Smooth muscle cell of the brain vasculature (primary cell): Measurements from ENCODE around the gene ELL.

ENCODE experiments used
- DNase-seq: peaks from one replicate; pipeline ENCODE4 v3.0.0-alpha.2; 2012; ENCODE audit warnings: low read depth, low spot score

Gene ELL

DNA sequence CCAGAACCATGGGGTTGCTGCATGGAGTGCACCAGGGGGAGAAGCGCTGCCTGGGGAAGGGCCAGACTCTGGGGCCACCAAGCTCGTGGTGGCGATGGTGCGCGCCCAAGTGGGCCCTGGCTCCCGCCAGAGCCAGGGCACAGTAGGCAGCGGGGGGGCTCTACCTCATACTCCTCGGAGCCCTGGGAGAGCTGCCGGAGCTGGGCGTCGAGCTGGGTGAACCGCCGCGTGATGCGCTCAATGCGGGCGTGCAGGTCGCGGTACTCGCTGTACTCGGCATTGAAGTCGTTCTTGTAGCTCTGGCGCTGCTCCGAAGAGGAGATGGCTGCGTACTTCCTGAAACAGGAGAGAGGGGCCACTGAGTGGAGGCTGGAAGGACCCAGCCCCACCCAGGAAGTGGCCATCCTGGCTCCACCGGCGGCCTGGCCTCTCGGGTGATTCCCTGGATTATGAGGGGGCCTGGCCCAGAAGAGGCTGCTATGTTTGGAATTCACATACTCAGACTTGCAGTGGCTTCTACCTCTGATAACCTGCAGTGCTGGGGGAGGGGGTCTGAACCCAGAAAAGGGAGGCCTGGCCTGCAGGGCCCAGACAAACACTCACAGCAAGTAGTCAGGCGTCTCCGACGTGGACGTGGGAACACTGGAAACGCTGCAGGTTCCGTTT lies 75.6 kb downstream of the ELL start:
- DNase-seq: no peak

DNA sequence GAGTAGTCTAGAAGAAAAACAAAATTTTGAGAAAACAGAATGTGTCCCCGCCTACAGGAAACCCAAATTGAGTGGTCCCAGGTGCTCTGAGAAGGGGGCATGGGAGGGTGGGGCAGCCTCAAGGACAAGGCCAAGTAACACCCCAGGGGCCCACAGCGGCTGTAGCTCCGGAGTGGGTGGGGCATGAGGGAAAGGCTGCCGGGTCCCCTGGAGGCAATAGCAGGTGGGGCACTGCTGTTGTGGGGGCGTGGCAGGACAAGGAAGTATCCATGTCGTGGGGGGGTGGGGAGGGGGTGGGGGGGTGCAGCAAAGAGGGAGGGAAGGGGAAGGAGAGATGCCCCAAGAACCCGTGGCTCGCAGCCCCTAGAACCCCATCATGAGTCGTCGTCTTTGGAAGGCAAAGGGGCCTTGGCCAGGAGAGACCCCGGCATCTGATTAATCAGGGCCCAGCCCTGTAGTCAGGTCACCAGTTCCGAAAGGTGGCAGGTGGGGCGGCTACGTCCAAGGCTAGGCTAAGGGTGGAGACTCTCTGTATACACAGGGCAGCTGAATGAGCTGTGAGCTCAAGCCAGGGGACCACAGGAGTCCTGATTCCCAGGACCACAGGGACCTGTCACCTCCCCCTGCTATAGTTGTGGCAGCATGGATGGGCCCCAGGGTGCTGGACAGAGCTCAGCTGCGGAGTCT lies 76.5 kb downstream of the ELL start:
- DNase-seq: no peak

DNA sequence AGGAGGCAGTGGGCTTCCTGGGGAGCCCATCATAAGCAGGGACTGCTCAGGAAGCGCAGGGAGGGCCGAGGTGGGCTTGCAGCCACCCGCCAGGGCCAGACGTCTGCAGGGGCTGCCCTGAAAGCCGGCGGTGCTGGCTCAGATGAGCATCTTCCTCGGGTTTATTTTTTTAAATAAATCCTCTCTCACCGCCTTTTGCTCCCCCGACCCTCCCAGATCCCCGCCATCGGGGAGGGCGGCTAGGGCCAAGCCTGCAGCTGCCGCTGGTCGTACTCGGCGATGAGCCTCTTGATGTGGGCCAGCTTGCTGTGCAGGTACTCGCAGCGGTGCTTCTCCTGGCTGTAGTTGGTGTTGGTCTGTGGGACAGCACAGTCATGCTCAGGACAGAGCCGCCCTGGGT lies 77.4 kb downstream of the ELL start:
- no peak for DNase-seq

DNA sequence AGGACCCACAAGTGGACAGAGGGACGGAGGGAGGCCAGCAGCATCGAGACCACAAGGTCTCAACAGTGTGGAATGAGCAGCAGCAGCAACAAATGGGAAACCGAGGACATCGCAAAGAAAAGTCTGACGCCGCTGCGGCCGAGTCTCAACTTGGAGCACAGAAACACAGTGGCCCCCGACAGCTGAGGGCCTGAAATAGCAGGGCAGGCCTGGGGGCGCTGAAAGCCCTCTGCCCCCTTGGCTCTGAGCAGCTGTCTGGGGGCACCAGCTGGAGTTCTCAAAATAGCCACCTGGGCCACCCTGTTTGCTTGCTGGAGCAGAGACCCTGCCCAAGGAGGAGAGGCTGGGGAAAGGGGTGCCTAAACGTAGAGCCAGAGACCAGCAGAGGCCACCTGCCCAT lies 78.0 kb downstream of the ELL start:
- DNase-seq: no peak

DNA sequence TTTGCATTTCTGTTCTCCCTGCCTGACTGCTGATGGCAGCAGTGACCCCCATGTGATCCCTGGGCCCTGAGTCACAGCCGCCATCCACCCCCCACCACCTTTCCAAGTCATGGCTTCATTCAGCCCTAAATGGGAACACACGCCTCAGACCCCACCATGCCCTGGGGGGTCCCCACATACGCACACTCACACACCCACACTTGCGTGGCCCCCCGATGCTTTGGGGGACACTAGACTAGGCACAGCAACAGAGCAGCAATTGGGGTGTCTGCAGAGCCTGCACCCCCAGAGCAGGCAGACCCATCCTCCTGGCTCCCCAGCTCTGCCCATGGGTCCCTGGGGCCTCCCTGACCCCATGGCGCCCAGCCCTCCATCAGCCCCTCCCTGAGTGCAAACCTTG lies 78.5 kb downstream of the ELL start:
- DNase-seq: no peak

DNA sequence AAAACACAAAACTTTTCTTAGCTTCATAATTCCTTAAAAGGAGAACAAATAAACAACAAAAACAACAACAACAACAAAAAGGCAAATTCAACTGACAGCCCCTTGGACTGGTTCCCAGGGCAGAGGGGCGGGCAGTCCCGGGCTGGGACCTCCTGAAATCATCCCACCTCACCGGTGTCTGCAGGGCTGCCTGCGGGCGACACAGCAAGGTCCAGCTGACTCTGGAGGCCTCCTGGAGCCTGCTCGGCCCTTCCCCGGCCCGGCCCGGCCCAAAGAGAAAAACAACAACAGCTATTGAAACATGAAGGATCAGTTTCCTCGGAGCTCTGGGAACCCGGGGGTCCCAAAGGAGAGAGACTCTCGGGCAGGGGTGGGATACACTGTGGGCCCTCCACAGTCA lies 78.9 kb downstream of the ELL start:
- no peak for DNase-seq

DNA sequence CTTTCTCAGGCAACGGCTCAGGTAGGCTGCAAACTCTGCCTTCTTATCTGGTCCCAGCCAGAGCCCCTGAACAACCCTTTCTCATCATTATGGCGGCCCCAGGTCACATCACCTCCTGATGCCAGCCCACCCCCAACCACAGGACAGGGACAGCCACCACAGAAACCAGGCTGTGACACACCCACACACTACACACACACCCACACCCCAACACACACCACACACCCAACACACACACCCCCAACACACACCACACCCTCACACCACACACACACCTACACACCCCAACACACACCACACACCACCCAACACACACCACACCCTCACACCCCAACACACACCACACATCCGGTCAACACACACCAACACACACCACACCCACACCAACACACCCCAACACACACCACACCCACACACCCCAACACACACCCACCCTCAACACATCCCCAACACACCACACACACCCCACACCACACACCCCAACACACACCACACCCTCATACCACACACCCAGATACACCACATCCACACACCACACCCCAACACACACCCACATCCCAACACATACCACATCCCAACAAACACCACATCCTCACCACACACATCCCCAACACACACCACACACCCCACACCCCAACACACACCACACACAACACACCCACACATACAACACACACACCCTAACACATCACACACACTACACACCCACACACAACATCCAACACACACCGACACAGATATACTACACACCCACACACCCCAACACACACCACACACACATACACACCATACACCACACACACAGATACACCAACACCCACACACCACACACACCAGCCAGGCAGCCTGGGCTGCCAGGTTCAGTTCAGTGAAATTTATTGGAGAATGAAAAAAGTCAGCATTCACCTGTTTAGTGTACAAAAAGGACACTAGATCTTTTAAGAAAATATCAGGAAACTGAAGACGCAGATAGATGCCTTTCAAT lies 79.8 kb downstream of the ELL start:
- no peak for DNase-seq

DNA sequence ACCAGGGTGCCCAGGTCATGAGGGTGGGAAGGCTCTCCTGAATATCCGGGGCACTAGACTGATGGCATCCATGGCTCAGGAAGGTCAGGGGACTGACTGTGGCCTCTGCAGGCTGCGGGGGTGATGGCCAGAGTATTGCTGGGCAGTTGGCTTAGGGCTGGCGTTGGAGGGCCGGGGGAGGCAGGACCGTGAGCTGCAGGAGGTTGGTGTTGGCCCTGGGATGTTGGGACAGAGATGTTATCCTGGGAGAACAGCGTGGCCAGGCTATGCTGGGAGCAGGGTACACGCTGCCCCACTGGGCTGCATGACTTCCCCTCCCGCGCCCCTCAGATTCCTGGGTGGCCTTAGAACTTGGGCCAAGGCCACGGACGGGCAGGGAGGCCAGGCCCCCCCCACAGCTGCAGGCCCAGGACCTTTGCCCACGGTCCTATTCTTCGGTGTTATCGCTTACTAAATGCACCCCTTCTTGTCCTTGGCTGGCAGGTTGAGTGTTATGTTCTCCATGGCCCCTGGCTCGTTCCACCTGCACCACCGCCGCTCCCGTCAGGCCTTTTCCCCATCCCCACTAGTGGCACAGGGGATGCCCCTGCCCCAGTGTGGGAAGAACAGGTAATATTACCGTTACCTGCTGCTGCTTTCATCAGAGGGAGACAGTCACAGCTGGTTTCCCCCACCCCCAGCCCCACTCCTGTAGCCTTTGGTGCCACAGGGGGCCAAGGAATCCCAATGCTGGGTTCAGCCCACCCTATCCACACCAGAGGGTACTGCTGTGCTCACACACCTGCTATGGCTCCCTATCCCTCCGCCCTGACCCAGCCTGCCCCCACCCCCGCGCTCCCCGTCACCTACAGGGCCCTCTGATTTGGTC lies 80.7 kb downstream of the ELL start:
- no peak for DNase-seq

DNA sequence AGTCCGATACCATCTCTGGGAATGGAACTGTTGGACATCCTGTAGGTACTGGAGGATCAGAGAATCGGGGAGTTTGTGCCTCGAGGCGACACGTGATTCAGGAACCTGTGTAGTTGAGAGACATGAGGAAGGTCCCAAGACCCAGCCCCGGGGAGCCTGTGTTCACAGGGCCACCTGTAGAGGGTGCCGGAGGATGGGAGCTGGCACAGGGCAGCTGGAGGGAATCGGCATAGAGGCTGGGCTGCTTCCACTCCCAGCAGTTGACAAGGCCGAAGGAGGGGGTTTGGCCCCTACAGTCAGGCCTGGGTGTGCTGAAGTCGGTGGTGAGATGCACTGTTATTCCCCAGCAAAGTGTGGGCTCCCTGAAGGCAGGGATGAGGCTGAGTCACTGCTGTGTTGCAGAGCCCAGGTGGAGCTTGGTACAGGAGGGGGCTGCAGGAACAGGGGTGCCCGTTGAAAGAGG lies 81.4 kb downstream of the ELL start:
- DNase-seq: no peak

DNA sequence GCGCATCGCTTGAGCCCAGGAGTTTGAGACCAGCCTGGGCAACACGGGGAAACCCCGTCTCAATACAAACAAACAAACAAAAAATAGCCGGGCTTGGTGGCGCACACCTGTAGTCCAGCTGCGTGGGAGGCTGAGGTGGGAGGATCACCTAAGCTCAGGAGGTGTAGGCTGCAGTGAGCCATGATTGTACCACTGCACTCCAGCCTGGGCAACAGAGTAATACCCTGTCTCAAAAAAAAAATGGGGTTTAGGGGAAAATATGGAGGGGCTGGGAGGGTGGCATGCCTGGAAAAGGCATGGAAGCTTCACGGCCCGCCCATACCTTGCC lies 82.0 kb downstream of the ELL start:
- DNase-seq: no peak

DNA sequence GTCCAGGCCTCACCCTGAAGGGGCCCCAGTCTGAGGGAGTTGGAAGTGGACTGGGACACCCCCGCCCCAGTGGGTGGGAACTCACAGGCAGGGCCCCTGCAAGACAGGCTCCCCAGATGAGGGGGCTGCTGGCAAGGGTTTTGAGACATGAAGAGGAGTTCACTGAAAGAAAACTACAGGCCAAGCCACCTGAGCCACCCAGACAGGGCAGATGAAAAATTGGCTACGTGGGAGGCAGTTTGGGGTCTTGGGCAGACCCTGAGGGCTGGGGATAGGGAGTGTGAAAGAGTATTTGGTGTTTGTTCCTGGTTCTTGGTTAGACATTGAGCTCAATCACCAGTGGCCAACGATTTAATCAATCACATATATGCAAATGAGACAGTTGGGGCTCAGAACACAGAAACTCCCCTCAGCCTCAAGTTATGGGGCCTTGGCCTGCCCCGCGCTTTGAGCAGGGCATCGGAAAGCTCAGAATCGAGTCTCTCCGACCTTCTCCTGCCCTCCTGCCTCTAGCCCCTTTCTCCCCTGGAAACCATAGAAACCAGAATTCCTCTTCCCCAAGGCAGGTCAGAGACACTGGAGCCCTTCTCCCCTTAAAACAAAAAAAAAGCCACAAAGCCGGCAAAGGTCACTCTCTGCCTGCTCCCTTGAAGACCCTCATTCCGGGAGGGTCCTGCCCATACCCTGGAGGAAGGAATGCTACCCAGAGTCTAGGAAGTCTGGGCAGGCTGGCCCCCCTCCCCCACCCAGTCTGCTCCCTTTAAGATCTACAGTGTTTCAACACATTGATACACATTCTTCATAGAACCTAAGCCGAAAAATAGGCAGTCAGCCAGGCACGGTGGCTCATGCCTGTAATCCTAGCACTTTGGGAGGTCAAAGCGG lies 82.6 kb downstream of the ELL start:
- no peak for DNase-seq

DNA sequence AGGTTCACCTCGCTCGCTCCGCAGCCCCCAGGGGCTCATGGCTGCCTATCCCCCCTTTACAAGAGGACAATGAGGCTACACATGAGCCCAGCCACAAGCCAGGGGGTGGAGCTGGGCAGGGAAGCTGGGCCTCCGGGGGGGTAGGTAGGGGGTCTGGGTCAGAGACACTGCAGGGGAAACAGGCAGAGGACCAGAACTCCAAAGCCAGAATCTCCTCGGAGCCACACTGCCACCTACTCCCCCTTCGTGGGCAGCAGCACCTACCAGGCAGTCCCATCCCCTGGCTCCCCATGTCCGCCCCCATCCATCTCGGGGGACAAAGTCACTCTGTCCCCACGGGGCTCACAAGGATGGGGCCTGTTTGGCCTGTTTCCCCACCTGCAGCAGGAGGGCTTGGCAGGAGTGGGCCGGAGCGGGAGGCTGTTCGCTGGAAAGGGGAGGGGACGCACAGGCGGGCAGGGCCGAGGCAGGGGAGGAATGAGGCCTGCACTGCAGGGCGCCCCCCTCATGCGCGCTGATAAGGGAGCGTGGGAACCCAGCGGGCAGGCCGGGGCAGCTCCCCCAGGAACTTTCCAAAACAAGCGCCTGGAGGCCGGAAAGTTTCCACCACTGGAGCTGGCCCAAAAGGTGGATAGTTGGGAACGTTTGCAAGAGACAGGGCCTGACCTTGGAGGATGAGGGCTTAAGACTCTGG lies 83.4 kb downstream of the ELL start:
- DNase-seq: no peak

DNA sequence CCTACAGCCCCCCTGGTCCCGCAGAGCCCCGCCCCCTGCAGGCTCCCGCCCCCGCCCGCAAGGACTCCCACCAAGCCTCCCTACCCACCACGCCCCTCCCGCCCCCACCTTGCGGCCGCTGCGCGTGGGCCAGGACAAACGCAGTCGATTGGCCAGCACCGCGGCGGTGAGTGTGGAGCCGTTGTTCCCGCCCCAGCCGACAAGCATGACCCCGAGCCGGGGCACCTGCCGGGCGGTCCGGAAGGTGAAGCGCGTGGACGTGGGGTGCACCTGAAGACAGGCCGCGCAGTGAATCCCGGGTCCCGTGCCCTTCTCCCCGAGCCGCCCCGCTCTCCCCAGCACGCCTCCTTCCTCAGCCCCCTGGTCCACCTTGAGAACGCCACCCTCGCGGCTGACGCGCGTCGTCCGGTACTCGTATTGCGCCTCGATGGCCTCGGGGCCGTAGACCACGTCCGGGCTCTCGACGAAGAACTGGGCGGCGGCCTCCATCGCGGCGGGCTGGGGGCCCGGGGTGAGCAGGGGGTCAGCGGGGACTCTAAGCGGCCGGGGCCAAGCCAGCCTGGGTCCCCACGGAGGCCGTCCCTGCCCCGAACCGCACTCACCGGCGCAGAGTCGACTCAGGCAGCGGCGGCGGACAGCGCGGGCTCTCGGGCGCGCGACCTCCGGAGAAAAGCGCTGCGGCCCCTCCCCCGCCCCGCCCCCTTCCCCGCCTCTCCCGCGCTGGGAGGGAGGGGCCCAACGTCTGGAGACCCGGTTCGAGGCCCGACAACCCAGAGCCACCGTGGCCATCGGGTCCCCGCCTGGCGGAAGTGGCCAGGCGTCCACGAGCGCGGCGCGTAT lies 84.2 kb downstream of the ELL start, which contains the start of gene ISYNA1:
ISYNA1 (minus strand) TSS at position 643 of the 840 bp plus-strand sequence; CDS start at position 489, 154 bp downstream.
- no peak for DNase-seq

DNA sequence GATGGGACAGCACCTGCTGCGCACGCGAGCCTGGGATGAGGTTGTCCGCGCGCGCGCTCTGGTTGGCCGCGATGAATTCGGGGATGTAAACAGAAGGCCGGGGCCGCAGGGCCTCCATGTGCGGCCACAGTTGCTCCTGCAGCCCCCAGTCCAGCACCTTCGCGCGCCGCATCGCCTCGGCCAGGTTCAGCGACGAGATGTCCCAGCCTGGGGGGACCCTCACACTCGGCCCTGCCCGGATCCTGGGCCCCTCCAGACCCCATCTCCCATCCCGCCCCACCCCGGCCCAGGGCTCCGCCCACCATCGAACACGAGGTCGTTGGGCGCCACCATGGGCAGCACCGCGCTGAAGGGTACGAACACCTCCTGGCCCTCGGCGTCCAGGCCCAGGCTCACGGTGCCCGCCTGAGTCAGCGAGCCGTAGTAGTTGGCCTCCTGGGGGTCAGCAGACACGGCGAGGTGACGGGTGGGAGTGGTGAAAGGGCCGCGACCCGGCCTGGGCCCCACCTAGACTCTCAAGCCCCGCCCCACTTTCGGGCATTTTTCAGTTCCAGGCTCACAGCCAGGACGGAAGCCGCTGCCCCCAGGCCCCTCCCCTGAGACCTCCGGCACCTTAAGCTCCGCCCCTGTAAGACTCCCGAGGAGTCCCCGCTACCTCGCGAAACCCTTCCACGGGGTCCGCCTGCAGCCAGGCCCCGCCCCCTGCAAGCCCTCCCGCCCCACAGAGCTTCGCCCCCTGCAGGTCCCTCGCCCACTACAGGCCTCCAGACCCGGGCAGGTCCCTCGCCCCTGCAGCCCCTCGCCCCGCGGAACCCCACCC lies 85.0 kb downstream of the ELL start:
- DNase-seq: no peak

DNA sequence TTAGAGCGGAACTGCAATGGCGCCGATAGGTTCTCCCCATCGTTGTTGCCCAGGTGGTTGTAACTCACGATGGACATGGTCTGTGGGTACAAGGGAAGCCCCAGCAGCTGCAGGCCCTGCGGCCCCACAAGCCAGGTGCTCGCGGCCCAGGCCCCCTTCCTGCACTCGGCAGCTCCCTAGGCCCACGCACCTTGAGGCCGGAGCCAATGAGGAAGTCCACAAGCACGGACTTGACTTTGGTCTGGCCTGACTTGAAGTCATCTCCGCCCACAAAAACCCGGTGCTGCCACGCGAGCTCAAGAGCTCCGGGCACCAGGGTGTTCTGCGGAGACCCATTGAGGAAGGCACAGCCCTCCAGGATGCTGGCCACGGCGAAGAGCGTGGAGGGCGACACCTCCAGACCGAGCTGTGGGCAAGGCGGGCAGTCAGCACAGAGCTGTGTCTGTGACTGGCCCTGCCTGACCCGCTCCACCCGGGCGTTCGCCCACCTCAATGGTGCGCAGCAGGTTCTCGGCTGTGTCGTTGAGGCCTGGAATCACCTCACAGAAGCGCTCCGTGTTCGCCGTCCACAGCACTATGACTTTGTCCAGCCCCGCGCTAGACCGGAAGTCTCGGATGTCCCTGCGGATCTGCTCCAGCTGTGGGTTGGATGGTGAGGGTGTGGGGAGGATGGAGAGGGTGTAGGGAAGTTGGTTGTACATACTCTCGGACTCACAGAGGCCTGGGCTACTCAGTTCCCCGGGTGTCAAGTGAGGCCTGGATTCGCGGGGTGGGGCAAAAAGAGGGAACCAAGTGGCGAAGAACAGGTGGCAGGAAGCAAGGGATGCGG lies 85.8 kb downstream of the ELL start:
- DNase-seq: no peak

DNA sequence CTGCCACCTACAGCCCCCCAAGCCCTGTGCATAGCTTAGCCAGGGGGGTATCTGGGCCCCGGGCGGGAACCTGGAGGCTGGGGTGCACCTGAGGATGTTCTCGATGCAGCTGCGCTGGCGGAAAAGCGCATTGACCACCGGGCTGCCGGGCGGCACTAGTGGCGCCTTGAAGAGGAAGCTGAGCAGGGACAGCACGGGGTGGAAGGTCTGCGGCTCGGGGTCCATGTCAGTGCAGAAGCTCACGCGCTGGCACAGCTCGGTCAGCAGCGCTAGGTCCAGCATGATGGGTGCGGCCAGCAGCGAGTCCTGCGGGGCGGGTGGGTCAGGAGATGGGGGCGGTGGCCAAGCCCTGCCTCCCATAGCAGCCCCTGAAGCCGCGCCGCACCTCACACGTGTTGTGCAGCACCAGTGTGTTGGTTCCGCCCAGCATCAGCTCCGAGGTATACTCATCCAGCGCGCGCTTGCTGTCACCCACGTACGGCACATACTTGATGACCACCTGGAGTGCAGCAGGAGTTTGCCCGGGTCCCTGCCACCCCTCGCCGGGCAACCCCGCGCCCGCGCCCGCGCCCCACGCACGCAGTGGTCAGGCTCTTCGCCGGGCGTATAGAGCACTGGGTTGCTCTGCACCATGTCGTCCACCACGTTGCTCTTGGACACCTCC lies 86.6 kb downstream of the ELL start:
- DNase-seq: no peak
